Effector CD4-positive, alpha-beta T cell (primary cell): ENCODE measurements around the gene CCDC50.

Experiments
- DNase-seq: peaks from one replicate; pipeline ENCODE4 v3.0.0-alpha.2; 2020

Gene CCDC50

GRCh38 chr3:191430103-191430502, 100.9 kb downstream of the CCDC50 start:
- DNase-seq, result no peak

GRCh38 chr3:191431160-191431822, 102.1 kb downstream of the CCDC50 start:
- DNase-seq, result no peak

GRCh38 chr3:191432162-191432561, 103.0 kb downstream of the CCDC50 start:
- DNase-seq, result no peak

GRCh38 chr3:191434024-191434423, 104.8 kb downstream of the CCDC50 start:
- no peak for DNase-seq

GRCh38 chr3:191435981-191436380, 106.8 kb downstream of the CCDC50 start:
- DNase-seq, result no peak

- DNase-seq, result no peak
These were observed 109.1 kb downstream of the CCDC50 start for GRCh38 chr3:191438150-191438814.

GRCh38 chr3:191440532-191440931, 111.3 kb downstream of the CCDC50 start:
- no peak for DNase-seq

- DNase-seq, result no peak
These were observed 112.5 kb downstream of the CCDC50 start for GRCh38 chr3:191441687-191442086.

GRCh38 chr3:191444569-191444968, 115.4 kb downstream of the CCDC50 start:
- DNase-seq, result no peak
